CD4-positive, alpha-beta T cell treated with Interleukin-17A for 1 hour (primary cell): Measurements from ENCODE around the gene CDCA4.

Experiments
- DNase-seq: peaks from one replicate; pipeline ENCODE4 v3.0.0-alpha.2; 2020

CDCA4 gene

DNA sequence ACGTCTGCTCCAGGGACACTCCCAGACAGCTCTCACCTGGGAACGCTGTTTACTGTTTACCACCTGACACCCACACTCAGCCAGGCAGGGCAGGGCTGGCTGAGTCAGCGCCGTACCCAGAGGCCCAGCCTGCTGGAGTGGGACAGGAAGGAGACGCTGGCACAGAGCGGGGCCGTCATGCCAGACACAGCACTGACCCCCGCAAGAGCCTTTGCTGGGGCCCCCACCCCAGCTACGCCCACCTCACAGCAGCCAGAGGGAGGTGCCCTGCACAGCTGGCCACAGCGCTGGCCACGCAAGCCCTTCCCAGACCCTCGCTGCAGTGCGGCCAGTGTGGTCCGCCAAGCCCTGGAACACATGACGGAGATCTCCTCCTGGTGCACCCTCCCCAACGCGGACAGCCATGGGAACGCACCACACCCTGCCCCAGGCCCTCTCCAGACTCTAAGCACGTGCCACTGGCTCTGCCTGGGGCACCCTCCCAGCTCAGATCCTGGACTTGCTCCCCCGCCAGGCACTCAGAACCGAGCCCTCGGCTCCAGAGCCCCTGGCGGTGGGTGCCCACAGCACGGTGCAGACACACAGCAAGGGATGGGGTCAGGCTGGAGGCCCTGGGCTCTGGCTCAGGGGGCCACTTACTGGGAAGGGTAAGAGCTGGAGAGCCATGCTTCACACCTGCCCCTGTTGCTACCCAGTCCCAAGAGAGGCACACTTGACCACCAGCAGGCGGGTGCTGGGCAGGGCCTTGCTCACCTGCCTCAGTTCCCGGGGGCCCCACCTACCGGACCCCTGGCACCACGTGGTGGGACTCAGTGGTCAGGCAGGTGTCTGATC is 48.4 kb downstream of the CDCA4 start:
- no peak for DNase-seq

DNA sequence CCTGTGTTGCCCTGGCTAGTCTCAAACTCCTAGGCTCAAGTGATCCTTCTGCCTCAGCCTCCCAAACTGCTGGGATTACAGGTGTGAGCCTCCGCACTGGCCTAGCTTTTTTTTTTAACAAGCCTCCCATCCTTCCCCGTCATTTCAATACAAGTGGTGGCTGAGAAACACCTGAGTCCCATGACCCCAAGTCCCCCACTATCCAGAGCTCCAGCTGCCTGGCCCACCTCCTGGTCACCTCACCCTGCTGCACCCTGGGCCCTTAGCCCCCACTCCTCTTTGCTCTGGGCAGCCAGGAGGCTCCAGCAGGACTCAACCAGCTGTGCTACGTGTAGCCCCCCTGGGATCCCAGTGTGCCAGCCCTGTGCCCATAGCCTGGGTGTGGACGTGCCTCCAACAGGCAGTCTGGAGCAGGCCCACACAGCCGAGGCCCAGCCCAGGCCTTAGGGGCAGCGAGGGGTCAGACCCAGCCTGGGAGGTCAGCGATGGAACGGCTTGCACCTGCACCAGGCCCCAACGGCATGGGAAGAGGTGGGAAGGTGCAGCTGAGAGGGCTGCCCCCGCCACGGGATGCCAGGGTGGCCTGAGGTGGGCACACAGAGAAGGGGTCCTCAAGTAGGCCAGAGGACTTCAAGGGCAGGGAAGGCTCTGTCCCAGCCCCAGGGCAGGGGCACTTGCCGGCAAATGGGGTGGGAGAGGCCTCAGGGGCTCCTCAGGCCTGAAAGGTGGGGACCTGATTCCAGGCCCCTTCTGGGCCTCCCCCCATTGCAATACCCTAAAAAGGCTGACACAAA is 49.2 kb downstream of the CDCA4 start:
- no peak for DNase-seq

DNA sequence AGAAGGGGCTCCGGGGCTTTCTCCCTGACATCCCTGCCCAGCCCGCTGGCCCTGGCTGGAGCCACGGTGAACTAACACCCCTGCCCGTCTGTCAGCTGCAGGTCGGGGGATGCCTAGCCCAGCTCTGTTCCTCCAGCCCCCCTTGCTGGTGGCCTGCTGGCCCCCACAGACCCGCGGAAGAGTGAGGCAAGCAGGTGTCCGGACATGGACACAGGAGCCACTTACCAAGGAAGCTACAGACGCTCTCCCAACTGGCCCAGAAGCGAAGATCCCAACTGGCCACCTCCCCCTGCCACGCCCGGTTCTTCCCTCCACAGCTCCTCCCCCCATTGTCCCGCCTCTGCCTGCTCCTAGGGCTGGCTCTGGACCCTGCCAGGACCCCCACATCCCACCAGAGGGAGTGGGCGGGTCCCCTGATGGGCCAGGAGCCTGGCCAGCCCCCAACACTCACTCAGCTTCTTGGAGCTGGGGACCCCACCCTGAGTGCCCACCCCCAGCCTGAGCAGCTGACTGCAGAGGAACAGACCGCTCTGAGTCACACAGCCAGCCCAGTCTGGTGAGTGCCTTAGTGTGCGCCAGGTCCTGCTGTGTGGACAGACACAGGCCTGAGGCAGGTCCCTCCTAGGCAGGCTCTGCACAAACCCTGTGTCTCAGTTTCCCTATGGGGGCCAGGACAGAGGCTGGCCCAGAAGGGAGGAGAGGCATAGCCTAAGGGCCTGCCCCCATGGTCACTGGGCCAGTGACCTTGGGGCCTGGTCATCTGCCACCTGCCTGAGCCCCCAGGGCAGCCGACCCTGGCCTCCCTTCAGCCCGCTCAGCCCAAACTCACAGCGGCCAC is 50.4 kb downstream of the CDCA4 start:
- DNase-seq, result no peak

DNA sequence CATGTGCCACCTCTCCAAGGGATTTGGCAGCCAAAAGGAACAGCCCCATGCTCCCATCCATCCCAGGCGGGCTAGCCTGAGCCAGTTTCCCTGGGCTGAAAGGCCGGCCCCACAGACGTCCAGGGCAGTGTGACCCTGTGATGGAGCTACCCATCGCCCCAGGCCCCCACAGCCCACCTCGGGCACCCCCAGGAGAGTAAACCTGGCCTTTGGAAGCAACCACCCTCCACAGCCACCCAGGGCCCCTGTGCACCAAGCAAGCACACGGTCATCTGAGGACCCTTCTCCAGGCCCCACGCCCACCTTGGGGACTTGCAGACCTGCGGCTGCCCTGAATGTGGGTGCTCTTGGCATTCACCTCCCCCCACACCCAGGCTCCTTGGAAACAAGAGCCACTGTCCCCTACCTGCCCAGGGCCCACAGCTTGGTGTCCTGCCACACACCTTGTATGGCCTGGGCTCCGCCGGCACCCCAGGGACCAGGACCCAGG is 51.1 kb downstream of the CDCA4 start:
- DNase-seq, result no peak

DNA sequence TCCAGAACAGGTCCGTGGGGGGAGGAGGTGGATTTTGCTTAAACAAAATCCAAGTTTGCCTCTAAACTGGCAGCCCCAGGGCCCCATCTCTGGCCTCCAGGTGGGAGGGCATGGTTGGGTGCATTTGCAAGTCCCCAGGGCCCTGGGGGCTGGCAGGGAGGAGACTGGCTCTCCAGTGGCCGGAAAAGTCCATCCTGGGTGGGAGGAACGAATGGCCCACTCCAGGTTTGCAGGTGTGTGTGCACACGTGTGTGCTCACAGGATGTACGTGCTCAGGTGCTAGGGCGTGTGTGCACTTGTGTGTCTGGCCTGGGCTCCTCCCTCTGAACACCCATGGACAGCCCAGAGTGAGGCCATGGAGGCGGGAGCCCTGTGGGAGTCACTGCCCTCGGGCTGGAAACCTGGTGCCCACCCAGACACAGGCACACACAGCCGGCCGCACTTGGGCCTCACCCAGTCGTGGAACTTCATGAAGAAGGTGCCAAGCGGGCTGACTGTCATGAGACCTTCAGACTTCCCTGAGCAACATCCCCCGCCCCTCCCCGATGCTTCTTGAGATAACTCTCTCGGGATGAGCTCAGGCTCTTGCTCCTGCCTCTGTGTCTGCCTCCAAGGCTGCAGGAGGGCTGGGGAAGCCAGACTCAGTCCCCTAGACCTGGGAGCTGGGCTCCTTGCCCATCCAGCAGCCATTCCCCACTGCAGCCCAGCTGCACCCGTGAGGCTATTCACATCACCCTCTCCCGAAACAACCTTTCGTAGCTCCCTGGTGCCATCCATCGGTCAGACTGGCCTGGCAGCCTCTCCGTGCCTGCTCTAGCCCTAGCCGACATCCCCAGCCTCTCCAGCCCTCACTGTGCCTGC is 52.1 kb downstream of the CDCA4 start:
- no peak for DNase-seq

DNA sequence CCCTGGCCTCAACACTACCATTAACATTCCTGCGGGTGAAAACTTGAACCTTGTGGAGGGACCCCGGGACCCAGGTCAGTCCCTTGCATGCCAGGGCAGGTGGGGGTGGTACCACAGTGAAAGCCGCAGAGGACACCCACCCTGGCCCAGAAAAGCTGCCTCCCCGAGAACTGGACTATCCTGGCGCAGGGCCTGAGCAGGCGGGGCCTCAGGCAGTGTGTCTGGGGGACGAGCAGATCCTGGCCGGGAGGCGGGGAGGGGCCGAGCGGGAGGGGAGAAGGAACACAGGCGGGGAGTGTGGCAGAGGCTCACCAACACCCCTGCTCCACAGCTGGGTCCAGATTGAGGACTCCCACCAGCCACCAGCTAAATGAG is 52.7 kb downstream of the CDCA4 start:
- no peak for DNase-seq

DNA sequence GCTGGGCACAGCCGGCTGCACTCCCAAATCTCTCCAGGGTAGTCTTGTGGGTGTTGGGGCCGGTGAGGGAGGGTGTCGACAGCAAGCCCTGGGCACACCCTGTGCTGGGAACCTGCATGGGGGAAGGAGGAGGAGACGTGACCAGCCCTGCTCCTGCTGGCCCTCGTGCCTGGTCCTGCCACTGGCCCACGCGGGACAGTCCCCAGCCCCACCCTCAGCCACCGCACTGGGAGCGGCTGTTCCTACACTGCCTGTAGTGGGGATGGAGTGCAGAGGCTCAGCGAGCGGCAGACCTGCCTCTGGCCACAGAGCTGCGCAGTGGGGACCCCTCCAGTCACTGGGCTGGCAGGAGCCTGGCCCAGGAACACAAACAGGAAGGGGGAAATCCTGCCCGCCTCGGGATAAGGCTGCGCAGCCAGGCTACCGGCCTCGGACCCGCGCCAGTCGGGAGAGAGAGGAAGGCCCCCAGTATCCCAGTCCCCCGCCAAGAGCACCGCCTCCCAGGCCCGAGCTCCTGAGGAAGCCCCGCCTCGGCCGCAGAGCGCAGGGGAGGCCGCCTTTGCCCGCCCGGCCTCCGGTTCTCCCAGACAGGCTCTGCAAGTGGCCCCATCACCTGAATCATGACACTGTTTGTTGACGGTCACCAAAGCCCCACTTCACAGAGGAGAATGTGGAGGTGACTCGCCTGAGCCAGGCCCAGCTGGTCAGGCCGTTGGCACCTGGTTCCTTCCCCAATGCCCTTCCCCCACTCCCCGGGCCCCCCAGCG is 53.3 kb downstream of the CDCA4 start:
- DNase-seq, result no peak

DNA sequence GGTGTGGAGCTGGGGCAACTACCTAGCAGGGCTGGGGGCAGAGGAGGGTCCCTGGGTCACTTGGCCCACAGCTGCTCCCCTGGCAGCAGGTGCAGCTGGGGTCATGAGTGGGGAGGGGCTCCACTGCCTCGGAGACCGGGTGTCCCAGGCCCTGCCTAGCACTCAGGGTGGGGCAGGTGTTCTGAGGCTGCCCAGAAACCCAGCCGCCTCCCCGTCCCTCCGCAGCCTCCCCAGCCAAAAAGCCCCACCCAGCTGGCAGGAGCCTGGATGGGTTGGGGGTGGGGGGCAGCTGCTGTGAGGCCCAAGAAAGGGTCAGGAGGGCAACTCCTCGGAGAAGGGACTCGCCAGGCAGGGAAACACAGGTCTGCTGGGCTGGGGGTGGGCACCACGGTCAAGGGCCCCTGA is 53.9 kb downstream of the CDCA4 start:
- no peak for DNase-seq

DNA sequence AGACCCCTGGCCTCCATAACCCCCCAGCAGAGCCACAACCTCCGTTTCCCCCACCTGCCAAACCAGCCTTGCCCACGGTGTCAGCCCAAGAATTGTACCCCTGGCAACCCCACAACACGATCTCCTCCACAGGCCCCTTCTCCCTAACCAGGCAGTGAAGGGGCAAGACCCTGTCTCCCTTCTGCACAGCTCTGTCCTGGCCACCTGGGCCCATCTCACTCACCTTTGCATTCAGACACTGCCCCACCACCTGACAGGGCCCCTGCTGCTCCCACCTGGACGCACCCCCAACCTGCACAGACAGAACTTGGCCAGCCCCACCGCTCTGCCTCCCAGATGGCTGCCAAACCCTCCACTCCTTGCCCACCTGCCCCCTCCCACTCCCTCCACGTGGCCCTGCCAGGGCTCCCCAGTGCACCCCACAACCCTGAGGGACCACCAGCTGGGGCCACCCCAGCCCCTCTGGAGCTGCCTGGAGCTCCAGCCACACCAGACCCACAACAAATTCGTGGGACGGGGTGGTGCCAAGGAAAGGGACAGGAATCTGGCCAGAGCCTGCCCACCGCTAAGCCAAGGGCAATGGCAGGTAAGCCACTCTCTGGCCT is 54.5 kb downstream of the CDCA4 start:
- DNase-seq, result no peak

DNA sequence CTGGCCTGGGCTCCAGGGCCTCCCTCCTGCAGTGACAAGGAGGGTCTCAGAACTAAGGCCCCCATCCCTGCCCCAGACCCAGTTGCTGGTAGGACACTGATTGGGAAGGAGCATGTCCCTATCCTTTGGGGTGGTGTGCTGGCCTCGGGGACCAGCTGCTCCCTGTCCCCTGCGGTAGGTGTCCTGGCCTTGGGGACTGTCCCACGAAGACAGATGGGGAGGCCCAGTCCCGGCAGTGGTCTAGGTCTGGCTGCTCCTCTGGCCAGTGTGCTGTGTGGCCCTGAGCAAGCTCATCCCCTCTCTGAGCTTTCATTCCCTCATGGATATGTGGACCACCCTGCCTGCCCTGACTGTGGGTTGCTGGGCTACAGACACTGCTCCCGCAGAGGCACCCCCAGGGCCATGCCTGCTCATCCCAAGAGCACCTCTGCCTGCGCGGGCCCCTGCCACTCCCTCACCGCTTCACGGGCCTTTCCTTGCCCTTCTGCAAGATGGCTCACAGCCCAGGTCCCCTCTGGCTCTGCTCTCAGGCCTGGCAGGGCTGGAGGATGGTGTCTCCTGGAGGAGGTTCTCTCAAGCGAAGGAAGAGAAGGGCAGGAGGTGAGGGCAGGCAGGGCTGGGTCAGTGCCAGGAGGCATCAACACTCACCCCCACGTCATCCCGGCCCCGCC is 55.2 kb downstream of the CDCA4 start:
- DNase-seq, result no peak

DNA sequence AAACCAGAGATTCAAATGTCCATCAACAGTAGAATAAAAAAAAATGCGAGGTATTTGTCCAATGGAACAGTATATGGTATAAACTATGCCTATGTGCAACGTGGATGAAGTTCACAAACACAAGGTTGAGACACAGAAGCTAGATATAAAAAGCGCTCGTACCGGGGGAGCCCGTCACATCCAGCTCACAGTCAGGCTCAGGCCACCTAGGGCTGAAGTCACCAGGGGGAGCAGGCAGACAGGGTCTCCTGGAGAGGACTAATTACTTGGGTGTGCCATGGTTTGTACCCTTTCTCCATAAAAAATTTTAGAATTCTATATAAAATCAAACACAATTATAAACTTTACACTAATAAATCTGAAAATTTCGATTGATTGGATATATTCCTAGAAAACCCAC is 56.3 kb downstream of the CDCA4 start:
- DNase-seq, result no peak
